HG03025 (cell line): Measurements from ENCODE around the gene CCL19.

Source experiments
- ATAC-seq: cut with Tn5 transposase; IDR thresholded peaks from one replicate; pipeline ENCODE4 v1.9.1; 2021; ENCODE audit warnings: mild to moderate bottlenecking, moderate library complexity; ENCODE audit not compliant: unreplicated experiment, low FRiP score

Gene CCL19

GRCh38 chr9:34642679-34643078 is 48.4 kb downstream of the CCL19 start:
- ATAC-seq = no peak
